SK-N-SH treated with all-trans-retinoic acid at 6 μM for 48 hours (cell line): ENCODE results near the gene GAP43.

ENCODE experiments used
- ATAC-seq: fragments of 200-7000 bp; cut with Tn5 transposase; 3 replicates; pipeline ENCODE4 v1.9.1; 2020; ENCODE audit warnings: mild to moderate bottlenecking, moderate library complexity
- CREB5 ChIP-seq: fragments of 250-450 bp; sonication (Bioruptor Pico); IDR thresholded peaks from 2 replicates; pipeline ENCODE4 v1.5.1; 2020; ENCODE audit warnings: low read depth, mild to moderate bottlenecking, moderate library complexity
- CSDC2 ChIP-seq: fragments of 250-450 bp; sonication (Bioruptor Pico); IDR thresholded peaks from 2 replicates; pipeline ENCODE4 v1.5.0; 2020; ENCODE audit warnings: mild to moderate bottlenecking, moderate library complexity
- CSRNP3 ChIP-seq: fragments of 250-450 bp; sonication (Bioruptor Pico); IDR thresholded peaks from 2 replicates; pipeline ENCODE4 v1.5.1; 2021; ENCODE audit warnings: mild to moderate bottlenecking, moderate library complexity
- ESRRG ChIP-seq: fragments of 250-450 bp; sonication (Bioruptor Pico); IDR thresholded peaks from 2 replicates; pipeline ENCODE4 v1.6.1; 2021; ENCODE audit warnings: mild to moderate bottlenecking
- GLIS3 ChIP-seq: fragments of 250-450 bp; sonication (Bioruptor Pico); IDR thresholded peaks from 2 replicates; pipeline ENCODE4 v1.5.0; 2020; ENCODE audit warnings: mild to moderate bottlenecking, moderate library complexity
- OSR1 ChIP-seq: fragments of 250-450 bp; sonication (Bioruptor Pico); IDR thresholded peaks from 2 replicates; pipeline ENCODE4 v1.8.0; 2022; ENCODE audit warnings: moderate library complexity, mild to moderate bottlenecking, inconsistent platforms
- PATZ1 ChIP-seq: fragments of 250-450 bp; sonication (Bioruptor Pico); IDR thresholded peaks from 2 replicates; pipeline ENCODE4 v1.8.0; 2020; ENCODE audit warnings: mild to moderate bottlenecking, moderate library complexity, borderline replicate concordance
- PPARA ChIP-seq: fragments of 250-450 bp; sonication (Bioruptor Pico); IDR thresholded peaks from 2 replicates; pipeline ENCODE4 v1.5.0; 2020; ENCODE audit warnings: mild to moderate bottlenecking, borderline replicate concordance
- RARB ChIP-seq: fragments of 250-450 bp; sonication (Bioruptor Pico); IDR thresholded peaks from 2 replicates; pipeline ENCODE4 v1.8.0; 2021; ENCODE audit warnings: mild to moderate bottlenecking, moderate library complexity
- SNAI2 ChIP-seq: fragments of 250-450 bp; sonication (Bioruptor Pico); IDR thresholded peaks from 2 replicates; pipeline ENCODE4 v1.5.0; 2020; ENCODE audit warnings: mild to moderate bottlenecking, moderate library complexity
- TCF4 ChIP-seq: fragments of 250-450 bp; sonication (Bioruptor Pico); IDR thresholded peaks from 2 replicates; pipeline ENCODE4 v1.8.0; 2021; ENCODE audit warnings: mild to moderate bottlenecking, moderate library complexity, borderline replicate concordance
- TOX ChIP-seq: fragments of 250-450 bp; sonication (Bioruptor Pico); IDR thresholded peaks from 2 replicates; pipeline ENCODE4 v1.8.0; 2021; ENCODE audit warnings: mild to moderate bottlenecking, moderate library complexity, borderline replicate concordance
- TSHZ2 ChIP-seq: fragments of 250-450 bp; sonication (Bioruptor Pico); IDR thresholded peaks from 2 replicates; pipeline ENCODE4 v1.5.0; 2020; ENCODE audit warnings: mild to moderate bottlenecking, moderate library complexity
- ZC3H10 ChIP-seq: fragments of 250-450 bp; sonication (Bioruptor Pico); IDR thresholded peaks from 2 replicates; pipeline ENCODE4 v1.5.1; 2021; ENCODE audit warnings: mild to moderate bottlenecking, moderate library complexity
- ZFP3 ChIP-seq: fragments of 250-450 bp; sonication (Bioruptor Pico); IDR thresholded peaks from 2 replicates; pipeline ENCODE4 v1.5.0; 2020; ENCODE audit warnings: mild to moderate bottlenecking, moderate library complexity
- ZFP30 ChIP-seq: fragments of 450-650 bp; formaldehyde crosslinking; IDR thresholded peaks from 2 replicates; pipeline ENCODE4 v1.5.0; 2022; ENCODE audit warnings: mild to moderate bottlenecking, moderate library complexity
- ZNF565 ChIP-seq: fragments of 450-650 bp; formaldehyde crosslinking; conservative IDR thresholded peaks from 2 replicates; pipeline ENCODE4 v1.5.0; 2020; ENCODE audit warnings: low read depth, mild to moderate bottlenecking, moderate library complexity
- ZNF70 ChIP-seq: fragments of 450-650 bp; formaldehyde crosslinking; IDR thresholded peaks from 2 replicates; pipeline ENCODE4 v1.5.0; 2020; ENCODE audit warnings: mild to moderate bottlenecking, moderate library complexity
- ZNF8 ChIP-seq: fragments of 450-650 bp; formaldehyde crosslinking; IDR thresholded peaks from 2 replicates; pipeline ENCODE4 v1.5.0; 2020; ENCODE audit warnings: mild to moderate bottlenecking, moderate library complexity

The GAP43 gene

GRCh38 chr3:115628075-115628412, 4.7 kb downstream of the GAP43 start:
- TF ChIP-seq ZFP3 (CRISPR knock-in tag) (no peak), TCF4 (CRISPR knock-in tag) (no peak), ZNF8 (CRISPR knock-in tag) (no peak), TSHZ2 (CRISPR knock-in tag) (no peak), ZNF70 (CRISPR knock-in tag) (no peak), CSDC2 (CRISPR knock-in tag) (no peak), GLIS3 (CRISPR knock-in tag) (no peak), TOX (CRISPR knock-in tag) (no peak), SNAI2 (CRISPR knock-in tag) (no peak), CREB5 (no peak)
- no peak for ATAC-seq

- no peak for ATAC-seq
These were observed 7.5 kb downstream of the GAP43 start for GRCh38 chr3:115630850-115631249.

More at GRCh38 chr3:115630850-115631249, 7.5 kb downstream of the GAP43 start:
- TF ChIP-seq PPARA (no peak), RARB (CRISPR knock-in tag) (no peak), ZNF8 (CRISPR knock-in tag) (no peak), TSHZ2 (CRISPR knock-in tag) (no peak), ESRRG (CRISPR knock-in tag) (no peak), PATZ1 (no peak), ZNF565 (no peak), ZC3H10 (CRISPR knock-in tag) (no peak), ZFP30 (CRISPR knock-in tag) (no peak), CSRNP3 (CRISPR knock-in tag) (no peak), OSR1 (CRISPR knock-in tag) (no peak), CSDC2 (CRISPR knock-in tag) (no peak), TCF4 (CRISPR knock-in tag) (no peak), ZFP3 (CRISPR knock-in tag) (no peak)
